ENCODE measurements around the gene ATP2B3.

Gene ATP2B3

DNA sequence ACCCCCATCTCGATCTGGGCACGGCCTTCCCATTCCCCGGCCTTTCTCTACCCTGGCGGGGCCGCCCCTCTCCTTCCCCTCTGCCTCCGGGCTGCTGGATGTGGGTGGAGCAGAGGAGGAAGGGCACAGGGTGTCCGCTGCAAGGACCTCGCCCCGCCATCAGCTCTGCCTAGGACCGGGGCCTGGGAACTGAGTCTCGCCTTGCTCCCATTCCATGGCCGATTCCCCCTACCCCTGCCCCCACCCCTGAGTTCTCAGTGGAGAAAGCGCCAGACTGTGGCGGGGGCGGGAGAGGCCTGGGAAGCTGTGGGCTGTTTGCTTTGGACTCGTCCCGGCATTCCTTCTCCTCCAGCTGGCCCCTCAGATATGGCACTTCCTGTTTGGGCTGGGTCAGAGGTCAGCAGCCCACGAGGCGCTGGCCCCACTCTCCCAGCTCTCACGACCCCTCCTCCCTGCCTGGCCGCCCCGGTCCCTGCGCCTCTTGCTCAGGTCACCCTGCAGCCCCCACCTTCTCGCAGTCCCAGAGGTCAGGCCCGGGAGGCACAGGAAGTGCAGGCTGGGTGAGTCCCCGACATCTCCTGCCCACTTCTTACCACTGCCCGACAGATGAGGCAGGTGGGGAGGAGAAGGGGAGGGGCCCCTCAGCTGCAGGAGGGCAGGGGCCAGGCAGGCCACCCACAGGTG is 29.1 kb upstream of the ATP2B3 start:
- DNase-seq (ENCODE audit: low read depth in 2 of 2), result no peak

DNA sequence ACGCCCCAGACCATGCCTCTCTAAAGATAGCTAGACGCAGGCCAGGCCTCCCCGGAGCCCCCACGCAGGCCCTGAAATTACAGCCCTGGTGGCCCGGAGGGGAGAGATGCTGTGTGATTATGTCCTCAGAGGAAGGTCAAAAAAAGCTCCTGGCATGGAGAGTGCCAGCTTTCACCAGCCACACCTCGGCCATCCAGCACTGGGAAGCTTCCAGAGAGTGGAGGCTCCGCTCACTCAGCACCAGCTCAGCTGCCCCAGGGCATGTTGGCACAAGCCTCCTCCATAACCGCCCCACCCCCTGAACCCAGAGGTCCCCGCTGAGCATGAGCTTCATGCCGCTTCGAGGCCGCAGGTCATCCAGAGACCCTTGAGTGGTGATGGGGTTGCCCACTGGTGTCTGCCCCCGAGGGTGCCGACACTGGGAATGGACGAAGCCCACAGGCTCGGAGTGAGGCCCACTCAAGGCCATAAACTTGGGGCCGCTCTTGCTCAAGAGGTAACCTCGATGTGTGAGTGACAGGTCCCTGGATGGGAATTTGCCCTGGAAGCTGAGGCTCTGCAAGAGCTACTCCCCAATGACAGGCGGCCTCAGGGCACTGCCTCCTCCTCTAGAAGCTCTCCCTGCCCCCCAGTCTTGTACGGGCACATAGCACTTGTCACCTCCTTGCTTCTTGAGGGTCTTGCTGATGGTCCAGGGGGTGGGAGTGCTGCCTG is 27.1 kb upstream of the ATP2B3 start:
- DNase-seq (ENCODE audit: low read depth in 2 of 2), result no peak

DNA sequence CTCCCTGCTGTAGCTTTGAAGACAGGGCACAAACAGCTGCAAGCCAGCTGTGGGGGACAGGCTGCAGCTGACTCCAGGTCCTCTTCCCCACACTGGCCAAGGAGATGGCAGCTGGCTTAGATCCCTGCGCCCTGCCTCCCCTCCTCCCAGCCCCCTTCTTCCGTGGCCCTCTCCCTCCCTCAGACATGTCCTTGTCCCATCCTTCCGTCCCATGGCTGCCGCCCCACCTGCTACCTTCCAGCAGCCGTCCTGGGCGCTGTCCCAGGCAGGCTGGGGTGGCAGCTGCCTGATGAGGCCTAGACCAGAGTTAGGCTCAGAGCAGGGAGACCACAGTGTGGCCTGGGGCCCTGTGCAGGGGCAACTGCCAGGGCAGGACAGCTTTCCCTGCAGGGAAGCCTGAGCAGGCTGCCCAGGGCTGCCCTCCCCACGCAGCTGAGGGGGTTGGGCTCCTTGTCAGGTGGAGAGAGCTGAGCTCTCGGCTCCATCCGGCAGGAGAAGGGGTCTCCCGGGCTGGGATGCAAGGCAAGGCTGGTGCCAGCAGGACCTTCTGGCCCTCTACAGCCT is 26.0 kb upstream of the ATP2B3 start:
- DNase-seq (ENCODE audit: low read depth in 2 of 2), result no peak

DNA sequence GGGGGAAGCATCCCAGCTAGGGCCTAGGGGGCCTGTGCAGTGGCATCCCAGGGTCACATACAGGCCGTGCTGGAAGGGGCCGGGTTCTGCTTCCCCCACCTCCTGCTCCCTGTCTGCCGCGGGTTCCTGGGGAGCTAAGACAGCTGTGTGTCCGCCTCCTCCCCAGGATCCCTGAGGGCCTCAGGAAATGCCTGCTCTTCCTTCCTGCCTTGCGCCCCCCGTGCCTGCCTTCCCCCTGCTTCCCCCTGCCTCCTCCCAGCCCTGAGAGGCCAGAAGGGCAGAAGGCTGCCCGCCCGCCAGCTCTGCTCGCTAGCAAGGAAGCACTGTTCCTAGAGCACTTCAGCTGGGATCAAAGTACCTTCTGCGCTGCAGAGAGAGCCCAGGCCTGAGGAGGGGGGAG is 25.5 kb upstream of the ATP2B3 start:
- DNase-seq (ENCODE audit: low read depth in 2 of 2), result no peak

DNA sequence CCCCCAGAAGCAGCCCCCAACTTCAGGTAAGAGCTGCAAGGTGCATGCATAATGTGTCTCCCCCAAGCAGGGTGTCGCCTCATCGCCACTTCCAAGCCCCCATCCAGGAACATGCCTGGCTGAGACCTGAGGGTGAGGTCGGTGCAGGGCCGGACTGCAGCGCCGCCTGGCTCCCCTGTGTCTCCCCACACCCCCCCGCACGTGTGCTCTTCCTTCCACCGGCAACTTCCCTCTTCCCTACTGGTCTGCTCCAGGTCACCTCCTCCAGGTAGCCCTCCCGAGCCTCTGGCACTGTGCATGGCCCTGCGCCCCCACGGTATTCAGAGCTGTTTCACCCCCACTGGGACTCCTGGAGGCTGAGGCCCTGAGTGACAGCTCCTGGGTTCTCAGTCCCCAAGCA is 24.9 kb upstream of the ATP2B3 start:
- no peak for DNase-seq (ENCODE audit: low read depth in 2 of 2)

DNA sequence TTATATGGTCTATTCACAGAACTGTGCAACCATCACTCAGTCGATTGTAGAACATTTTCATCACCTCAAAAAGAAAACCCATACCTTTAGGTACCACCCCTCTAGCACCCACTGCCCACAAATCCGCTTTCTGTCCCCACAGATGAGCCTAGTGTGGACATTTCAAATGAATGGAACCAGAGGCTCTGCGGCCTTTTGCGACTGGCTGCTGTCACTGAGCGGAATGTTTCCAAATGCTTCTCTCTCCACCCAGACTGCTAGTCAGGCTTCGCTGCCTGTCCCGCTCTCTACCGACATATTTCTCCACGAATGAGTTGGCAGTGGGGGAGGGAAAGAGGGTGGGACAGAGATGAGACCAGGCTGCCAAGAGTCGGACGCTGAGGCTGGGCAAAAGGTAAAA is 24.4 kb upstream of the ATP2B3 start:
- DNase-seq (ENCODE audit: low read depth in 2 of 2), result no peak

DNA sequence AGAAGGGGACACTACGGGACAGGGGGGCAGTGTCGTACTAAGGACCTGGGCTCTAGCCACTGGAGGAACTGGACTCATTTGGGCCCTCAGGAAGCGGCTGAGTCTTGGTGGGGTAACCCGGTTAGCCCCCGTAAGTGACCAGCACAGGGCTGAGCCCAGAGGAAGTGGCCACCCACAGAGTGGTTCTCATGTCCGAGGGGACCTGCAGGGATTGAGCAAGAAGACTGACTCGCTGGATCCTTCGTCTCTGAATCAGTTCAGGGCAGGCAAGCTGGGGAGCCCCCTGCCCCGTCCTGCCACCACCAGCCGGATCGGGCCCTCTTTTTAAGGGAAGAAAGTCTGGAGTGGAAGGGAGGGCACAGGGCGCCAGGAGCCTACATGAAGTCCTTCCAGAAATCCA is 23.4 kb upstream of the ATP2B3 start:
- DNase-seq (ENCODE audit: low read depth in 2 of 2), result no peak

DNA sequence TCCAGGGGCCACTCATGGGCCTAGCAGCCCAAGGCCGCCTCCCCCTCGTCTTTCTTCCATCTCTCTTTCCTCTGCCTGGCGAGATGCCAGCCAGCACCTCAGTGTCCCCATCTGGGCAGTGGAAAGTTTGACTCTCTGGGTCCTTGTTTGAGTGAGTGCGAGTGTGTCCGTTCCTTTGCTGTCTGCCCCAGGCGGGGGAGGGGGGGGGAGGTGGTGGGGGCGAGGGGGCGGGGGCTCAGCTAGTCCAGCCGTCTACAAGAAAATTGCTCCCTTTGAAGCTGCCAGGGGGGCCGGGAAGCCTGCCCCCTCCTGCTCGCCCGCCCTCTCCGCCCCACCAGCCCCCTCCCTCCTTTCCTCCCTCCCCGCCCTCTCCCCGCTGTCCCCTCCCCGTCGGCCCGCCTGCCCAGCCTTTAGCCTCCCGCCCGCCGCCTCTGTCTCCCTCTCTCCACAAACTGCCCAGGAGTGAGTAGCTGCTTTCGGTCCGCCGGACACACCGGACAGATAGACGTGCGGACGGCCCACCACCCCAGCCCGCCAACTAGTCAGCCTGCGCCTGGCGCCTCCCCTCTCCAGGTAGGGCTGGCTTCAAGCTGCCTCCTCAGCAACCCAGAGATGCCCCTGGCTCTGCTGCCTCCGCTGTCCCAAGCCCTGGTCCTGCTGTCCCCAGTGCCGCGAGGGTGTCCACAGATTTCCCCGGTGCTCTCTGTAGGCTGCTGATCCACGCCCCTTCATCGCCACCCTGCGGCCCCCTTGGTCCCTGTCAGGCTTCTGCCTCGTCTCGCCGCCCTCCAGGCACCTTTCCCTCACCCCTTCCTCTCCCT is 22.7 kb upstream of the ATP2B3 start, which contains the start of gene BGN:
Gene BGN (plus strand): TSS at position 440 of the 821 bp plus-strand sequence. CDS start 9,652 bp downstream, outside the sequence.
- no peak for DNase-seq (ENCODE audit: low read depth in 2 of 2)

DNA sequence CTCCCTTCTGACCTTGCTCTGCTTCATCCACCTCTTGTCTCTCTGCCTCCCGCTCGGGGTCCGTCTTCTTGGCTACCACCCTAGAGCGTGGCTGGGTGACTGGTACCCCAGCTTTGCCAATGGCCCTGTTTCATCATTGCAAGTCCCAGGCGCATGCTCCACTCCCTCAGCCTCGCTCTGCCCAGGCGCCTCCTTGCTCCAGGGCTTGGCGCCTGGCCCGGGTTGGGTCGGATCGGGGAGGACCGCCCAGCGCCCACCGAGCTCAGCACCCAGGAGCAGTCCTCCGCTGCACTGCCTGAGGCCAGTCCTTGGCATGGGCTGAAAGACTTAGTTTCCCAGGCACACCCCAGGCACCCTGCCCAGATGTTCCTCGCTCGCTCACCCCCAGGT is 22.1 kb upstream of the ATP2B3 start:
- no peak for DNase-seq (ENCODE audit: low read depth in 2 of 2)

DNA sequence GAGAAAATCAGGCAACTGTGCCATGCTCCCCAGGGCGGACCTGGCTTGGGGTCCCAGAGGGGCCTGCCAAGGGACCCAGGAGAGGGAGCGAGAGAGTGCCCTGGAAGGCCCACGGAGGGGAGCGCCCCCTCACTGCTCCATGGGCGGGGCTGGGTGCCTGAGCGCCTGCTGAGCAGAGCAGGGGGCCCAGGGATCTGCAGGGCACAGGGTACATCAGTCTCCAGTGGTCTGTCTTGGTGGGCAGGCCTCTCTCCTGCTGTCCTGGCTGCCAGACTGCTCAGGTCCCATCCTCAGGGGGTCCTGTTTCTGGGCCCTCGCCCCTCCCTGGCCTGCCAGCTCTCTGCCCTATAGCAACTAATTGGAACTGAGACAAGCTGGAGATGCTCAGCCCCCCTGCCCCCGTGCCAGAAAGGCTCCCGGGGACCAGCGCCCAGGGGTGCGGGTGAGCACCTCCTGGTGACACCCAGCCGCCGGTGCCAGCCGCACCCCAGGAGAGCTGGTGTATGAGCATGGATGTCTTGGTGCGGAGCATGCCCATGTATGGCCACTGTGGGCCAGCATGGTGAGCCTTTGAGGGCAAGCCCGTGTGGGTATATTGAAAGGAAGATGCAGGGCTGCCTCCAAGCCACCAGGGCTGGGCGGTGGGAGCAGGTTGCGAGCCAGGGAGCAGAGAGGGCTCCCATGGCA is 21.4 kb upstream of the ATP2B3 start:
- DNase-seq (ENCODE audit: low read depth in 2 of 2), result no peak

DNA sequence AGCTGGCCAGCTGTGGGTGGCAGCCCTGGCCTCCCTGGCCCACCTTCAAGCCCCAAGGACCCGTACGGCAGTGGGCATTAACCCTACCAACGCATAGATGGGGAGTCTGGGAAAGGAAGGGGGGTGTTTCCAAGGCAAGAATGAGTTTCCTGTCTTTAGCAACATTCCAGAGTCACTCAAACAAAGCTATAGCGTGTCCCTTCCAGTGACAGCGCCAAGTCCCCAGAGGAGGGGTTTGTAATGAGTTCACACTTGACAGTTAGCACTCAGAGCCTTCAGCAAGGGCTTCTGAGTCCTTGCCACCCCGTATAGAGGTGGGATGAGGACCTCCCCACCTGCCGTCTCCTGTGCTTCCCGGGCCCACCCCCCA is 20.9 kb upstream of the ATP2B3 start:
- DNase-seq (ENCODE audit: low read depth in 2 of 2), result no peak

DNA sequence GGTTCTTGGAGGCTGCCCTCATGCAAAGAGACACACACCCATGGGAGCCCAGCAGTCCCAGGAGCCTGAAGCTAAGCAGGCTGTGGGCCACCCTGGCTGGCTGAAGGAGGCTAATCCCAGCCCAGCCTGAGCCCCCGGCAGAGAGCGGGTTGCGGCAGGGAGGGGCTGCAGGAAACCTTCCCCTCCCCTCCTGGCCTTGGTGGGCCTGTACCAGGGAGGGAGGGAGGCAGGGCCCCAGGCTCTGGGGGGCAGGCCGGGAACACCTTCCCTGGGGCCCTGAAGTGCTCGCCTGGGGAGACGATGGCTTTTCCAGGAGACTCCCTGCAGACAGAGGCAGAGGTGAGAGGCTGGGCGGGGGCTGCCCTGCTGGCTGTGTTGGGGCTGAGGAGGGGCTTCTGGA is 19.0 kb upstream of the ATP2B3 start:
- no peak for DNase-seq (ENCODE audit: low read depth in 2 of 2)

DNA sequence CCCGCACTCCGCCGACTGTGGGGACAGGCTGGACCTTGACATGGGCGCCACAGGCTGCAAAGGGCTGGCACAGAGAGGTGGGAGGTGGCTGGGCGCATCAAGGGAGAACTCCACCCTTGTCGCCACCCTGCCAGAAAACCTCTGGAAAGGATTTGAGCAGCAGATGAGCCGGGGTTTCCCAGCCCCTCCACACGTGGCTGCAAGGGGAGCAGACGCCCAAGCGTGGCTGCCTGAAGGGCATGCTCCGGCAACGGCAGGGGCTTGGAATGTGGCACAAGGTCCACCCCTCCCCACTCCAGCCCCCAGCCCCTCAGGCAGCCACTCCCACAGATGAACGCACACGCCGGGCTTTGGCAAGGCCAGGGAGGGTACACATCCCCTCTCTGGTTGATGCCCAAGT is 18.1 kb upstream of the ATP2B3 start:
- no peak for DNase-seq (ENCODE audit: low read depth in 2 of 2)

DNA sequence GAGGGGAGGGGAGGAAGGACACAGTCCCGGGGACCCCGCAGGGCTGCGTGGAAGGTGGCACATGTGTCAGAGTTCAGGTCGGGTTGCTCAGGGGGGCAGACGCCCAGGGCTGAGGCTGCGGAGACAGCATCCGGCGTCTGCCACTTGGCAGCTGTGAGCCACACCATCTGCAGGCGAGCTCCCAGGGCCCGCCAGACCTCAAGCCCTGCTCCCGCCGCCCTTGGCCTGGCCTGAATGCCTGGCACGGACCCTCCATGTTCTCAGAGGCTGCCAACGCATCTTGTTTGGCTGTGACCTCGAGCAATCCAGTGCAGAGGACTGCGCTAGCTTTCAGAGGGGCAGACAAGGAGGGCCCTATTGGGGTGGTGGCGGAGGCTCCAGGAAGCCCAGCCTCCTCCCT is 17.6 kb upstream of the ATP2B3 start:
- DNase-seq (ENCODE audit: low read depth in 2 of 2), result no peak

DNA sequence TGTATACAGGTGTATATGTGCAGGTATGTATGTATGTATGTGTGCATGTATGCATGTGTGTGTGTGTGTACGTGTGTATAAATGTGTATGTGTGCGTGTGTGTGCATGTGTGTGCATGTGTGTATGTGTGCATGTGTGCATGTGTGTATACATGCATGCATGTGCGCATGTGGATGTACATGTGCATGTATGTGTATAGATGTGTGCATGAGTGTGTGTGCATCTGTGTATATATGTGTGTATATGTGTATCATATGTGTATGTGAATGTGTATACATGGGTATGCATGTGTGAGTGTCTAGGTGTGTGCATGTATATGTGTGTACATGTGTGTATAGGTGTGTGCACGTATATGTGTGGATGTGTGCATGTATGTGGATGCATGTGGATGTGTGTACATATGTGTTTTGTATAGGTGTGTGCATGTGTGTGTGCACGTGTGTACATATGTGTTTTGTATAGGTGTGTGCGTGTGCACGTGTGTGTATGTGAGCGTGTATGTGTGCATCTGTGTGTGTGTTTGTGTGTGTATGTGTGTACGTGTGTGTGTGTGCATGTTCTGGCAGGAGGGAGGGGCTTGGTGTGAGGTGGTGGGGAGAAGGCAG is 16.7 kb upstream of the ATP2B3 start:
- DNase-seq (ENCODE audit: low read depth in 2 of 2), result no peak

DNA sequence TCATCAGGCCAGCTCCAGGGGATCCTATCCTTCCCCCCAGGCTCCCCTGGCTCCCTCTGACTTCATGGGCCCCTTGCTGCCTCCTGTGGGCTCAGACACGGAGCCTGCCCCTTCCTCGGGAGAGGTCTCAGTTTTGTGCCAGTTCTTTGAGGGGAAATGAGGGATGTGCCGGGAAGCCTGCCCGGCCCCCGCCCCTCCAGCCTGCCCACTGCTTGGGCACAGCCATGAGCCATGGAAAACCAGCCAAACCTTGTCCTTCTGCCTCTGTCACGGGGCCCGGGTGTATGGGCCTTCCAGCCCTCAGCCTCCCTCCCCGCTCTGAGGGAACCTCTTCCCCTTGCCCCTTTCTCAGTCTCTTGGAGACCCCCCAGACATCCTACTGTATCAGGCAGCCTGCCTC is 15.9 kb upstream of the ATP2B3 start:
- DNase-seq (ENCODE audit: low read depth in 2 of 2), result no peak

DNA sequence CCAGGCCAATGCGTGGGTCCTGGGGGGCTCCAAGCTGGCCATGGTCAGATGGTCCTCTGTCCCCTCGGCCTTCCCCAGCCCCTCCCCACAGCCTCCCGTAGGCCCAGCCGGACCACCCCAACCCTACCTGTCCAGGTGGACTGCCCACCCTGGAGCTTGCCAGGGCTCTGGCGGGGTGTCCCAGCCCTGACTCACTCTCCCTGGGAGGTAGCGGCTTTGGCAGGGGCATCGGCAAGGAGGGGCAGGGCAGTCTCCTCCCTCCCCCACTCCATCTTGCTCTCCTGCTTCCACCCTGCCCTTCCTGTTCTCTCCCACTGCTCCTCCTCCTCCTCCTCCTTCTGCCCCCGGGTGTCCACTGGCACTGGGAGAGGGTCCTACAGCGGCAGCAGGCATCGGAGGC is 15.3 kb upstream of the ATP2B3 start:
- no peak for DNase-seq (ENCODE audit: low read depth in 2 of 2)

DNA sequence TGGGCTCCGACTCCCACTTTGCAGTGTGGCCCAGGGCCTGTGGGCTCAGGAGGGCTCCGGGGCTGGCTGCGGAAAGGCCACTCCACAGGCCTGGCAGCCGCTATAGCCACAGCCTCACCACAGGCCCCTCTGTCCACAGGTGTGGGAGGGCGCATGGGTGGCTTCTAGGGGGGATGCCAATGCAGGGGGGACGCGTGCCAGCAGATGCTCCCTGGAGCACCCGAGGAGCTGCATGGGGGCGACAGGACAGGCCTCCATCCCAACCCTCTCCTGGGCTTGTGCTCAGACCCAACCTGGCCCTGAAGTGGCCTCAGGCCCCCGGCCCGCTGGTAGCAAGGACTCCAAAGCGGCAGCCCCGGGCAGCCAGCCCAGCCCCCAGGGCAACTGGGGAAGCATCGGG is 14.6 kb upstream of the ATP2B3 start:
- DNase-seq (ENCODE audit: low read depth in 2 of 2), result no peak

DNA sequence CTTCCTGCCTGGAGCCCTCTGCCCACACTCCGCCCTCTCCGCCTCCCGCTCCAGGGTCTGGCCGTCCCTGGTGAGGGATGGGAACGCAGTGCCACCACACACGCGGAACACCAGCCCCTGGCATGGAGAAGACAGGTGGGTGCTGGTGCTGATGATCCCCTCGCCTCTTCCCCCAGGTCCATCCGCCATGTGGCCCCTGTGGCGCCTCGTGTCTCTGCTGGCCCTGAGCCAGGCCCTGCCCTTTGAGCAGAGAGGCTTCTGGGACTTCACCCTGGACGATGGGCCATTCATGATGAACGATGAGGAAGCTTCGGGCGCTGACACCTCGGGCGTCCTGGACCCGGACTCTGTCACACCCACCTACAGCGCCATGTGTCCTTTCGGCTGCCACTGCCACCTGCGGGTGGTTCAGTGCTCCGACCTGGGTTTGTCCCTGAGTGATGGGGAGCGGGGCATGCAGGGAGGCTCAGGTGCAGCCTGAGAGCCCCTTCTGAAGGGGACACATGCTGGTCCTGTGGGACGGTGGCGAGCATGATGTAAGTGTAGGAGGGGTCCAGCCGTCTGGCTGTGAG is 12.9 kb upstream of the ATP2B3 start:
- no peak for DNase-seq (ENCODE audit: low read depth in 2 of 2)

DNA sequence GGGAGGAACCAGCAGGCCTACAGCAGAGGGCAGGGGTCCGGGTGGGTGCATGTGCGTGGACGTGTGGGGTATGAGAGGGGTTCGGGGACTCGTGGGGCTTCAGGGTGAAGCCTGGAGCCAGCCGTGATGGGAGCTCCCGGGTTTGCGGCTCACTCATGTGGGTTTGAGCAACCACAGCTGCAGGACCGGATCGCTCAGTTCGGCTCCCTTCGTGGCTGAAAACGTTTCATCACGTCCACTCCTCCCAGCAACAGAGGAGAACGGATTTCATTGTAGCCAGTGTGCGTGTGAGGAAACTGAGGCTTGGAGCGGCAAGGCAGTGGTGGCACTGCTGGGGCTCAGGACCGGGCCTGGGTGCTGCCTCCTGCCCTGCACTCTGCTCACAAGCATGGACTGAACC is 12.1 kb upstream of the ATP2B3 start:
- no peak for DNase-seq (ENCODE audit: low read depth in 2 of 2)

All from stimulated activated CD4-positive, alpha-beta T cell treated with anti-CD3 and anti-CD28 coated beads, Interleukin-12 subunit alpha, Interleukin-12 subunit beta, amount 100 ng/mL, for 24 hours (primary cell).